Liver (tissue), 9 donors: ENCODE measurements around the gene UGT1A4. TPM values are rescaled to one million over a fixed set of nuclear protein-coding genes. Genes with fewer than 3 reads are reported as not detected.

Experiments
- DNase-seq: peaks from one replicate; pipeline ENCODE4 v3.0.0-alpha.2; 2017; ENCODE audit warnings: low spot score
- H3K27ac ChIP-seq, 2 donors: one replicate each; pipeline ENCODE4 v1.7.0; 2013; ENCODE audit warnings: inconsistent platforms in 2 of 2, low read length in 2 of 2, control low read depth in 1 of 2, low read depth in 1 of 2, mild to moderate bottlenecking in 1 of 2
- H3K27me3 ChIP-seq, 4 donors: one replicate each; pipeline versions ENCODE4 v1.6.1 to v1.7.0; 2013; ENCODE audit warnings: low read length in 3 of 4, inconsistent platforms in 1 of 4, mild to moderate bottlenecking in 1 of 4, moderate library complexity in 1 of 4; ENCODE audit not compliant: control insufficient read depth in 4 of 4, insufficient read depth in 4 of 4
- H3K36me3 ChIP-seq, 4 donors: one replicate each; pipeline versions ENCODE4 v1.6.1 to v1.7.0; 2013; ENCODE audit warnings: low read length in 3 of 4, mild to moderate bottlenecking in 3 of 4, low read depth in 1 of 4, moderate library complexity in 1 of 4; ENCODE audit not compliant: control insufficient read depth in 4 of 4, insufficient read depth in 3 of 4
- H3K4me1 ChIP-seq, 4 donors: one replicate each; pipeline versions ENCODE4 v1.6.1 to v1.7.0; 2013; ENCODE audit warnings: low read length in 3 of 4, mild to moderate bottlenecking in 3 of 4, moderate library complexity in 1 of 4; ENCODE audit not compliant: control insufficient read depth in 4 of 4, insufficient read depth in 4 of 4
- H3K4me3 ChIP-seq, 3 donors: one replicate each; pipeline versions ENCODE4 v1.6.1 to v1.7.0; 2013; ENCODE audit warnings: low read length in 3 of 3, control low read depth in 1 of 3, low read depth in 1 of 3, mild to moderate bottlenecking in 1 of 3
- H3K9ac ChIP-seq, 2 donors: one replicate each; pipeline ENCODE4 v1.7.0; 2013; ENCODE audit warnings: low read length in 2 of 2, mild to moderate bottlenecking in 2 of 2, moderate library complexity in 2 of 2, control low read depth in 1 of 2, low read depth in 1 of 2
- H3K9me3 ChIP-seq, 4 donors: one replicate each; pipeline versions ENCODE4 v1.6.1 to v1.7.0; 2013; ENCODE audit warnings: low read length in 3 of 4; ENCODE audit not compliant: control insufficient read depth in 4 of 4
- EGR1 ChIP-seq, 2 donors: IDR thresholded peaks; 2 replicates each; pipeline ENCODE4 v1.6.1; 2016 to 2018; ENCODE audit warnings: antibody characterized with exemption in 2 of 2, low read depth in 2 of 2
- FOXA1 ChIP-seq: IDR thresholded peaks from 2 replicates; pipeline ENCODE4 v1.6.1; 2016; ENCODE audit warnings: antibody characterized with exemption
- FOXA2 ChIP-seq: IDR thresholded peaks from 2 replicates; pipeline ENCODE4 v1.6.1; 2016; ENCODE audit warnings: antibody characterized with exemption
- GABPA ChIP-seq, 2 donors: IDR thresholded peaks in 1 of 2; conservative IDR thresholded peaks in 1 of 2; 2 replicates each; pipeline ENCODE4 v1.6.1; 2016; ENCODE audit warnings: antibody characterized with exemption in 2 of 2, mild to moderate bottlenecking in 1 of 2, moderate library complexity in 1 of 2
- HNF4A ChIP-seq, 2 donors: conservative IDR thresholded peaks; 2 replicates each; pipeline ENCODE4 v1.6.1; 2016; ENCODE audit warnings: antibody characterized with exemption in 2 of 2, mild to moderate bottlenecking in 2 of 2
- HNF4G ChIP-seq: IDR thresholded peaks from 2 replicates; pipeline ENCODE4 v1.6.1; 2016; ENCODE audit warnings: antibody characterized with exemption
- JUND ChIP-seq, 2 donors: IDR thresholded peaks; 2 replicates each; pipeline ENCODE4 v1.6.1; 2016; ENCODE audit warnings: antibody characterized with exemption in 2 of 2
- RAD21 ChIP-seq, 2 donors: IDR thresholded peaks; 2 replicates each; pipeline ENCODE4 v1.6.1; 2016; ENCODE audit warnings: antibody characterized with exemption in 2 of 2, mild to moderate bottlenecking in 2 of 2
- RXRA ChIP-seq, 2 donors: IDR thresholded peaks; 2 replicates each; pipeline ENCODE4 v1.6.1; 2017 to 2018; ENCODE audit warnings: antibody characterized with exemption in 2 of 2, mild to moderate bottlenecking in 1 of 2
- SP1 ChIP-seq: IDR thresholded peaks from 2 replicates; pipeline ENCODE4 v1.6.1; 2018; ENCODE audit warnings: antibody characterized with exemption, mild to moderate bottlenecking
- TAF1 ChIP-seq: conservative IDR thresholded peaks from 2 replicates; pipeline ENCODE4 v1.6.1; 2016; ENCODE audit warnings: antibody characterized with exemption, mild to moderate bottlenecking
- YY1 ChIP-seq: IDR thresholded peaks from 2 replicates; pipeline ENCODE4 v1.6.1; 2016; ENCODE audit warnings: antibody characterized with exemption, mild to moderate bottlenecking
- WGBS: extraction: QIAGEN DNeasy Blood & Tissue Kit; methylation state at CpG from one replicate; pipeline ENCODE4 v1.1.7; 2013; 5-methylcytosine and 5-hydroxymethylcytosine counted together
- polyA plus RNA-seq, 2 donors: library from polyadenylated mRNA; stranded (reverse) in 1 of 2; unstranded in 1 of 2; fragments of 200-250 nt in 1 of 2; fragments of >200 nt in 1 of 2; fragmentation: Nextera tagmentation in 1 of 2; extraction: Ambion mirVana in 1 of 2; gene quantifications; one replicate each; pipeline versions ENCODE4 v1.2.1 to v1.2.3, GENCODE V29; 2013 to 2015
- total RNA-seq, 2 donors: library from RNA; depleted of rRNA; stranded (reverse); fragments of >200 nt; gene quantifications; one replicate each; pipeline ENCODE4 v1.2.3, GENCODE V29; 2014
- TF ChIP-seq, protein P1 (sequence below): IDR thresholded peaks from 2 replicates; pipeline ENCODE4 v1.6.1; 2016; ENCODE audit warnings: antibody characterized with exemption
- TF ChIP-seq, protein P2 (sequence below): IDR thresholded peaks from 2 replicates; pipeline ENCODE4 v1.6.1; 2016; ENCODE audit warnings: antibody characterized with exemption, mild to moderate bottlenecking
- TF ChIP-seq, protein P3 (sequence below): IDR thresholded peaks from 2 replicates; pipeline ENCODE4 v1.6.1; 2016; ENCODE audit warnings: antibody characterized with exemption
- TF ChIP-seq, protein P4 (sequence below): IDR thresholded peaks from 2 replicates; pipeline ENCODE4 v1.6.1; 2016; ENCODE audit warnings: antibody characterized with exemption
- TF ChIP-seq, protein P5 (sequence below): fragments of 150-350 bp; IDR thresholded peaks from 2 replicates; pipeline ENCODE4 v1.5.1; 2017; ENCODE audit warnings: improper control_type of control experiment, low read depth, low read length; ENCODE audit not compliant: missing input control
- donor health status: healthy.
- donor health status: healthy.
- donor health status: healthy.
- donor health status: healthy.
- donor health status: healthy.

Gene UGT1A4
- total and polyA plus RNA-seq, 4 donors = 103 to 446 (median 136) TPM; not detected in 1

DNA sequence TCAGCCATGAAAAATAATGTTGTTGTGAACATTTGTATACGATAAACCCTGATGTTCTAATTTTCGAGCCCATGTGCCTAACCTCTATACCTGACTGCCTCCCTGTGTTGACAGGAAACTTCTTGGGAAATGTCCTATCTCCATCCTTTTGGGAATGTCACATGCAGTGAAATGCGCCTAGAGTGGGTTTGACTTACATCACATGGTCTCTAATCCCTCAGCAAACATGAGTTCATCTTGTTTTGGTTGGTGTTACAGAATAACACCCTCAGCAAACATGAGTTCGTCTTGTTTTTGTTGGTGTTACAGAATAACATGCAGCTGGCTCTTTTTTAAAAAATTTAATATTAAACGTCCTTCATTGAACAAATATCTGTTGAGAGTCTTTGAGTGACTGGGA is 30.2 kb upstream of the UGT1A4 start:
- Histone ChIP-seq H3K27me3 (no peaks in the 10 kb centered on the region), H3K4me3 (no peak overlapping the region), H3K4me1 (peaks cover 0 to 18% (median 13%) of the 10 kb centered on the region in 4 donors), H3K36me3 (no peaks in the 10 kb centered on the region), H3K9ac (no peak overlapping the region), H3K9me3 (no peaks in the 10 kb centered on the region), H3K27ac (no peak overlapping the region)
- no peak for DNase-seq
- TF ChIP-seq GABPA (IDR thresholded peaks at IDR 0.05 in 1 of 2, conservative IDR thresholded peaks at IDR 0.05 in 1 of 2) = no peak
- TF ChIP-seq, protein P1, sequence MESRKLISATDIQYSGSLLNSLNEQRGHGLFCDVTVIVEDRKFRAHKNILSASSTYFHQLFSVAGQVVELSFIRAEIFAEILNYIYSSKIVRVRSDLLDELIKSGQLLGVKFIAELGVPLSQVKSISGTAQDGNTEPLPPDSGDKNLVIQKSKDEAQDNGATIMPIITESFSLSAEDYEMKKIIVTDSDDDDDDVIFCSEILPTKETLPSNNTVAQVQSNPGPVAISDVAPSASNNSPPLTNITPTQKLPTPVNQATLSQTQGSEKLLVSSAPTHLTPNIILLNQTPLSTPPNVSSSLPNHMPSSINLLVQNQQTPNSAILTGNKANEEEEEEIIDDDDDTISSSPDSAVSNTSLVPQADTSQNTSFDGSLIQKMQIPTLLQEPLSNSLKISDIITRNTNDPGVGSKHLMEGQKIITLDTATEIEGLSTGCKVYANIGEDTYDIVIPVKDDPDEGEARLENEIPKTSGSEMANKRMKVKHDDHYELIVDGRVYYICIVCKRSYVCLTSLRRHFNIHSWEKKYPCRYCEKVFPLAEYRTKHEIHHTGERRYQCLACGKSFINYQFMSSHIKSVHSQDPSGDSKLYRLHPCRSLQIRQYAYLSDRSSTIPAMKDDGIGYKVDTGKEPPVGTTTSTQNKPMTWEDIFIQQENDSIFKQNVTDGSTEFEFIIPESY = no peak
- TF ChIP-seq JUND (IDR thresholded peaks at IDR 0.05) = no peak
- no peak for TF ChIP-seq YY1
- TF ChIP-seq EGR1 (IDR thresholded peaks at IDR 0.05; ENCODE audit: low read depth in 2 of 2) = no peak
- TF ChIP-seq HNF4G = no peak
- no peak for TF ChIP-seq FOXA1
- no peak for TF ChIP-seq RAD21 (IDR thresholded peaks at IDR 0.05)
- TF ChIP-seq, protein P2, sequence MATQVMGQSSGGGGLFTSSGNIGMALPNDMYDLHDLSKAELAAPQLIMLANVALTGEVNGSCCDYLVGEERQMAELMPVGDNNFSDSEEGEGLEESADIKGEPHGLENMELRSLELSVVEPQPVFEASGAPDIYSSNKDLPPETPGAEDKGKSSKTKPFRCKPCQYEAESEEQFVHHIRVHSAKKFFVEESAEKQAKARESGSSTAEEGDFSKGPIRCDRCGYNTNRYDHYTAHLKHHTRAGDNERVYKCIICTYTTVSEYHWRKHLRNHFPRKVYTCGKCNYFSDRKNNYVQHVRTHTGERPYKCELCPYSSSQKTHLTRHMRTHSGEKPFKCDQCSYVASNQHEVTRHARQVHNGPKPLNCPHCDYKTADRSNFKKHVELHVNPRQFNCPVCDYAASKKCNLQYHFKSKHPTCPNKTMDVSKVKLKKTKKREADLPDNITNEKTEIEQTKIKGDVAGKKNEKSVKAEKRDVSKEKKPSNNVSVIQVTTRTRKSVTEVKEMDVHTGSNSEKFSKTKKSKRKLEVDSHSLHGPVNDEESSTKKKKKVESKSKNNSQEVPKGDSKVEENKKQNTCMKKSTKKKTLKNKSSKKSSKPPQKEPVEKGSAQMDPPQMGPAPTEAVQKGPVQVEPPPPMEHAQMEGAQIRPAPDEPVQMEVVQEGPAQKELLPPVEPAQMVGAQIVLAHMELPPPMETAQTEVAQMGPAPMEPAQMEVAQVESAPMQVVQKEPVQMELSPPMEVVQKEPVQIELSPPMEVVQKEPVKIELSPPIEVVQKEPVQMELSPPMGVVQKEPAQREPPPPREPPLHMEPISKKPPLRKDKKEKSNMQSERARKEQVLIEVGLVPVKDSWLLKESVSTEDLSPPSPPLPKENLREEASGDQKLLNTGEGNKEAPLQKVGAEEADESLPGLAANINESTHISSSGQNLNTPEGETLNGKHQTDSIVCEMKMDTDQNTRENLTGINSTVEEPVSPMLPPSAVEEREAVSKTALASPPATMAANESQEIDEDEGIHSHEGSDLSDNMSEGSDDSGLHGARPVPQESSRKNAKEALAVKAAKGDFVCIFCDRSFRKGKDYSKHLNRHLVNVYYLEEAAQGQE = no peak
- 83% methylated on average over 5 of the region's 5 CpGs for WGBS

DNA sequence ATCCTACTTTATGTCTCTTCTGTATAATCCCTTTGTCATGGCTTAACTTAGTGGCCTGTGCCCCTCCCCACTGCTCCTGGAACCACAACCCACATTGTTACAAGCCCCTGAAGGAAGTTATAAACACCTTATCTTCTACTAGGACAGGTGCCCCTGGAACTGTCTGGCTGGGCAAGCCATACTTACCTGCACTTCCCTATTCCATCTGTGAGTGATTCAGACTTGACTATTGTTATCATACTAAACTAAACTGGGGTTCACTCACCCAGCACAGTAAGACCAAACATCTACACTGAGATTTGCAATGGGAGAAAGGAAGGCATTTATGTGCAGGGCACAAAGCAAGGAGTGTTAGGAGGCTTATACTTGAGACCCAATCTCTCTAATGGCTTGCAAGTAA is 29.5 kb upstream of the UGT1A4 start:
- Histone ChIP-seq H3K27me3 (no peaks in the 10 kb centered on the region), H3K9ac (no peak overlapping the region), H3K36me3 (no peaks in the 10 kb centered on the region), H3K4me1 (peaks cover 0 to 25% (median 17%) of the 10 kb centered on the region in 4 donors), H3K27ac (no peak overlapping the region), H3K4me3 (no peak overlapping the region), H3K9me3 (no peaks in the 10 kb centered on the region)
- DNase-seq = no peak
- TF ChIP-seq, protein P3, sequence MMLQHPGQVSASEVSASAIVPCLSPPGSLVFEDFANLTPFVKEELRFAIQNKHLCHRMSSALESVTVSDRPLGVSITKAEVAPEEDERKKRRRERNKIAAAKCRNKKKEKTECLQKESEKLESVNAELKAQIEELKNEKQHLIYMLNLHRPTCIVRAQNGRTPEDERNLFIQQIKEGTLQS = no peak
- no peak for TF ChIP-seq EGR1 (IDR thresholded peaks at IDR 0.05; ENCODE audit: low read depth in 2 of 2)
- TF ChIP-seq JUND (IDR thresholded peaks at IDR 0.05) = no peak
- no peak for TF ChIP-seq YY1
- no peak for TF ChIP-seq RAD21 (IDR thresholded peaks at IDR 0.05)
- no peak for TF ChIP-seq HNF4G
- no peak for TF ChIP-seq FOXA1
- no peak for TF ChIP-seq SP1
- TF ChIP-seq, protein P4, sequence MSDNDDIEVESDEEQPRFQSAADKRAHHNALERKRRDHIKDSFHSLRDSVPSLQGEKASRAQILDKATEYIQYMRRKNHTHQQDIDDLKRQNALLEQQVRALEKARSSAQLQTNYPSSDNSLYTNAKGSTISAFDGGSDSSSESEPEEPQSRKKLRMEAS = no peak
- no peak for TF ChIP-seq GABPA (IDR thresholded peaks at IDR 0.05 in 1 of 2, conservative IDR thresholded peaks at IDR 0.05 in 1 of 2)
- TF ChIP-seq TAF1 = no peak
- no peak for TF ChIP-seq HNF4A (conservative IDR thresholded peaks at IDR 0.05)
- TF ChIP-seq, protein P5, sequence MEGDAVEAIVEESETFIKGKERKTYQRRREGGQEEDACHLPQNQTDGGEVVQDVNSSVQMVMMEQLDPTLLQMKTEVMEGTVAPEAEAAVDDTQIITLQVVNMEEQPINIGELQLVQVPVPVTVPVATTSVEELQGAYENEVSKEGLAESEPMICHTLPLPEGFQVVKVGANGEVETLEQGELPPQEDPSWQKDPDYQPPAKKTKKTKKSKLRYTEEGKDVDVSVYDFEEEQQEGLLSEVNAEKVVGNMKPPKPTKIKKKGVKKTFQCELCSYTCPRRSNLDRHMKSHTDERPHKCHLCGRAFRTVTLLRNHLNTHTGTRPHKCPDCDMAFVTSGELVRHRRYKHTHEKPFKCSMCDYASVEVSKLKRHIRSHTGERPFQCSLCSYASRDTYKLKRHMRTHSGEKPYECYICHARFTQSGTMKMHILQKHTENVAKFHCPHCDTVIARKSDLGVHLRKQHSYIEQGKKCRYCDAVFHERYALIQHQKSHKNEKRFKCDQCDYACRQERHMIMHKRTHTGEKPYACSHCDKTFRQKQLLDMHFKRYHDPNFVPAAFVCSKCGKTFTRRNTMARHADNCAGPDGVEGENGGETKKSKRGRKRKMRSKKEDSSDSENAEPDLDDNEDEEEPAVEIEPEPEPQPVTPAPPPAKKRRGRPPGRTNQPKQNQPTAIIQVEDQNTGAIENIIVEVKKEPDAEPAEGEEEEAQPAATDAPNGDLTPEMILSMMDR = no peak
- TF ChIP-seq, protein P2 = no peak
- TF ChIP-seq FOXA2 = no peak
- TF ChIP-seq RXRA (IDR thresholded peaks at IDR 0.05) = no peak
- TF ChIP-seq, protein P1 = no peak
